K562 (cell line): Measurements from ENCODE around the gene ASMTL. TPM values are rescaled to one million over a fixed set of nuclear protein-coding genes. Genes with fewer than 3 reads are reported as not detected.

Experiments
- ATF2 ChIP-seq: sonication (generic); formaldehyde crosslinking; IDR thresholded peaks from 2 replicates; pipeline ENCODE4 v1.8.1; 2022; ENCODE audit warnings: missing genetic modification reagents
- IRF2 ChIP-seq: sonication (generic); formaldehyde crosslinking; IDR thresholded peaks from 2 replicates; pipeline ENCODE4 v1.8.1; 2022; ENCODE audit warnings: mild to moderate bottlenecking, missing genetic modification reagents
- JUN ChIP-seq, 2 experiments: sonication (generic) in 1 of 2; formaldehyde crosslinking in 1 of 2; IDR thresholded peaks; 2 replicates each; pipeline versions ENCODE4 v1.6.1 to v1.8.0; 2012 to 2022; ENCODE audit warnings: borderline replicate concordance in 2 of 2, mild to moderate bottlenecking in 2 of 2, improper control_type of control experiment in 1 of 2, low read depth in 1 of 2, low read length in 1 of 2, missing genetic modification reagents in 1 of 2
- KAT8 ChIP-seq: fragments of 450-650 bp; IDR thresholded peaks from 2 replicates; pipeline ENCODE4 v1.6.1; 2016; ENCODE audit warnings: low read depth, mild to moderate bottlenecking
- MEF2A ChIP-seq: IDR thresholded peaks from 2 replicates; pipeline ENCODE4 v1.6.1; 2011; ENCODE audit warnings: low read depth, mild to moderate bottlenecking, low read length, moderate library complexity; ENCODE audit not compliant: control insufficient read depth
- NCOA2 ChIP-seq, 2 experiments: fragments of 450-650 bp; IDR thresholded peaks; 2 replicates each; pipeline ENCODE4 v1.6.1; 2018; ENCODE audit warnings: mild to moderate bottlenecking in 2 of 2, moderate library complexity in 1 of 2; ENCODE audit not compliant: partially characterized antibody in 2 of 2
- PTRF ChIP-seq: fragments of 450-650 bp; IDR thresholded peaks from 2 replicates; pipeline ENCODE4 v1.6.1; 2016; ENCODE audit warnings: mild to moderate bottlenecking, missing genetic modification characterization, missing compliant biosample characterization
- SMAD2 ChIP-seq: fragments of 150-350 bp; IDR thresholded peaks from 2 replicates; pipeline ENCODE4 v1.6.1; 2014; ENCODE audit warnings: low read depth, mild to moderate bottlenecking, low read length
- USF1 ChIP-seq: sonication (generic); formaldehyde crosslinking; IDR thresholded peaks from 2 replicates; pipeline ENCODE4 v1.9.0; 2022; ENCODE audit warnings: mild to moderate bottlenecking, missing genetic modification reagents
- ZNF408 ChIP-seq: fragments of 250-450 bp; sonication (Bioruptor Pico); IDR thresholded peaks from 2 replicates; pipeline ENCODE4 v1.4.0; 2020; ENCODE audit warnings: low read depth, mild to moderate bottlenecking, moderate library complexity
- ZZZ3 ChIP-seq: fragments of 450-650 bp; IDR thresholded peaks from 2 replicates; pipeline ENCODE4 v1.6.1; 2016; ENCODE audit warnings: antibody characterized with exemption, mild to moderate bottlenecking, moderate library complexity
- polyA plus RNA-seq, 8 experiments: library from polyadenylated mRNA; depleted of rRNA in 4 of 8; stranded (reverse) in 5 of 8; unstranded in 3 of 8; fragments of >200 nt; fragmentation: Nextera tagmentation in 2 of 8; fragmentation: Illumina TruSeq in 1 of 8; extraction: Ambion mirVana in 2 of 8; extraction: Trizol in 1 of 8; gene quantifications; 2 replicates each; pipeline versions ENCODE4 v1.2.1 to v1.2.3, GENCODE V29; 2011 to 2014; ENCODE audit warnings: inconsistent platforms in 1 of 8, missing spikeins in 1 of 8
- total RNA-seq, 7 experiments: library from RNA; depleted of rRNA in 6 of 7; stranded (reverse); fragments of >200 nt in 6 of 7; fragmentation: Illumina TruSeq in 2 of 7; extraction: Trizol in 2 of 7; gene quantifications; 2 replicates each; pipeline versions ENCODE4 v1.2.1 to v1.2.3, GENCODE V29; 2011 to 2021; ENCODE audit warnings: low replicate concordance in 1 of 7

Gene ASMTL
- total and polyA plus RNA-seq, 9 of the 15 experiments (the other 6 are each of a cell fraction or from before 2014, with no cell fraction given) = 0.56 to 20.6 (median 7.6) TPM

- TF ChIP-seq ATF2 (CRISPR knock-in tag) = no peak
- no peak for TF ChIP-seq KAT8
- TF ChIP-seq IRF2 = no peak
- no peak for TF ChIP-seq USF1 (CRISPR knock-in tag)
- no peak for TF ChIP-seq NCOA2 (IDR thresholded peaks at IDR 0.05; ENCODE audit: partially characterized antibody in 2 of 2)
- TF ChIP-seq MEF2A = no peak
- no peak for TF ChIP-seq SMAD2
- TF ChIP-seq JUN (IDR thresholded peaks at IDR 0.05; ENCODE audit: borderline replicate concordance, low read depth, low read length) = no peak
- no peak for TF ChIP-seq JUN (CRISPR knock-in tag; IDR thresholded peaks at IDR 0.05; ENCODE audit: borderline replicate concordance)
- no peak for TF ChIP-seq PTRF (tag)
- TF ChIP-seq ZZZ3 = no peak
- TF ChIP-seq ZNF408 = no peak
- TF ChIP-seq, all 486 proteins: peak for 0
Observed at GRCh38 chrX:1388651-1389050, 64.1 kb downstream of the ASMTL start (continued).
